Skeletal muscle cell (primary cell): ENCODE results near the gene SIK3.
A peak's percentile ranks its signal among the peaks of the same experiment; 100 is the strongest.

Source experiments
- DNase-seq: peaks from one replicate; pipeline ENCODE4 v3.0.0-alpha.2; 2010; ENCODE audit warnings: low read depth
- H3K4me3 ChIP-seq: 2 replicates; pipeline ENCODE4 v1.5.1; 2011; ENCODE audit warnings: low read depth, mild to moderate bottlenecking, control low read depth, low read length, moderate library complexity

Gene SIK3

GRCh38 chr11:116888884-116889549, 209.2 kb downstream of the SIK3 start:
- no peak for DNase-seq
- H3K4me3 ChIP-seq = no peak overlapping the region

GRCh38 chr11:116888024-116888423, 210.2 kb downstream of the SIK3 start:
- peak; percentile 47 for DNase-seq
- H3K4me3 ChIP-seq = no peak overlapping the region

- H3K4me3 ChIP-seq = no peak overlapping the region
- DNase-seq = no peak
Observed at GRCh38 chr11:116885951-116886655, 212.1 kb downstream of the SIK3 start.

GRCh38 chr11:116882386-116882785, 215.8 kb downstream of the SIK3 start:
- no peak overlapping the region for H3K4me3 ChIP-seq
- DNase-seq = no peak

GRCh38 chr11:116881143-116881542, 217.1 kb downstream of the SIK3 start:
- no peak for DNase-seq
- no peak overlapping the region for H3K4me3 ChIP-seq

- no peak overlapping the region for H3K4me3 ChIP-seq
- peak; percentile 43 for DNase-seq
Observed at GRCh38 chr11:116879800-116880625, 218.2 kb downstream of the SIK3 start.

- H3K4me3 ChIP-seq = no peak overlapping the region
- no peak for DNase-seq
Observed at GRCh38 chr11:116876656-116877055, 221.6 kb downstream of the SIK3 start.

- no peak overlapping the region for H3K4me3 ChIP-seq
- DNase-seq = no peak
Observed at GRCh38 chr11:116875194-116875593, 223.0 kb downstream of the SIK3 start.

- DNase-seq = no peak
Observed at GRCh38 chr11:116874251-116874650, 224.0 kb downstream of the SIK3 start.

GRCh38 chr11:116873381-116873780, 224.8 kb downstream of the SIK3 start:
- no peak overlapping the region for H3K4me3 ChIP-seq
- no peak for DNase-seq

More at GRCh38 chr11:116874251-116874650, 224.0 kb downstream of the SIK3 start:
- H3K4me3 ChIP-seq = no peak overlapping the region

- DNase-seq = peak; percentile 67
- no peak overlapping the region for H3K4me3 ChIP-seq
Observed at GRCh38 chr11:116871248-116871647, 227.0 kb downstream of the SIK3 start.

GRCh38 chr11:116870054-116870453, 228.2 kb downstream of the SIK3 start:
- DNase-seq = no peak
- no peak overlapping the region for H3K4me3 ChIP-seq

GRCh38 chr11:116869610-116870009, 228.6 kb downstream of the SIK3 start:
- H3K4me3 ChIP-seq = no peak overlapping the region
- no peak for DNase-seq

- DNase-seq = no peak
- H3K4me3 ChIP-seq = no peak overlapping the region
Observed at GRCh38 chr11:116868066-116868465, 230.2 kb downstream of the SIK3 start.

GRCh38 chr11:116867619-116868018, 230.6 kb downstream of the SIK3 start:
- no peak overlapping the region for H3K4me3 ChIP-seq
- no peak for DNase-seq

GRCh38 chr11:116866804-116867455, 231.3 kb downstream of the SIK3 start:
- DNase-seq = no peak
- no peak overlapping the region for H3K4me3 ChIP-seq

GRCh38 chr11:116865696-116866095, 232.5 kb downstream of the SIK3 start:
- no peak overlapping the region for H3K4me3 ChIP-seq
- no peak for DNase-seq

GRCh38 chr11:116864531-116864930, 233.7 kb downstream of the SIK3 start:
- no peak for DNase-seq
- H3K4me3 ChIP-seq = no peak overlapping the region

- DNase-seq = no peak
- H3K4me3 ChIP-seq = no peak overlapping the region
Observed at GRCh38 chr11:116862951-116863350, 235.3 kb downstream of the SIK3 start.

GRCh38 chr11:116862185-116862584, 236.0 kb downstream of the SIK3 start:
- H3K4me3 ChIP-seq = no peak overlapping the region
- no peak for DNase-seq
